ENCODE data around the gene KLHL30. TPM values are rescaled to one million over a fixed set of nuclear protein-coding genes. Genes with fewer than 3 reads are reported as not detected.

KLHL30 gene
- total RNA-seq, 1 donor from 2014 or later: 0.25 TPM

DNA sequence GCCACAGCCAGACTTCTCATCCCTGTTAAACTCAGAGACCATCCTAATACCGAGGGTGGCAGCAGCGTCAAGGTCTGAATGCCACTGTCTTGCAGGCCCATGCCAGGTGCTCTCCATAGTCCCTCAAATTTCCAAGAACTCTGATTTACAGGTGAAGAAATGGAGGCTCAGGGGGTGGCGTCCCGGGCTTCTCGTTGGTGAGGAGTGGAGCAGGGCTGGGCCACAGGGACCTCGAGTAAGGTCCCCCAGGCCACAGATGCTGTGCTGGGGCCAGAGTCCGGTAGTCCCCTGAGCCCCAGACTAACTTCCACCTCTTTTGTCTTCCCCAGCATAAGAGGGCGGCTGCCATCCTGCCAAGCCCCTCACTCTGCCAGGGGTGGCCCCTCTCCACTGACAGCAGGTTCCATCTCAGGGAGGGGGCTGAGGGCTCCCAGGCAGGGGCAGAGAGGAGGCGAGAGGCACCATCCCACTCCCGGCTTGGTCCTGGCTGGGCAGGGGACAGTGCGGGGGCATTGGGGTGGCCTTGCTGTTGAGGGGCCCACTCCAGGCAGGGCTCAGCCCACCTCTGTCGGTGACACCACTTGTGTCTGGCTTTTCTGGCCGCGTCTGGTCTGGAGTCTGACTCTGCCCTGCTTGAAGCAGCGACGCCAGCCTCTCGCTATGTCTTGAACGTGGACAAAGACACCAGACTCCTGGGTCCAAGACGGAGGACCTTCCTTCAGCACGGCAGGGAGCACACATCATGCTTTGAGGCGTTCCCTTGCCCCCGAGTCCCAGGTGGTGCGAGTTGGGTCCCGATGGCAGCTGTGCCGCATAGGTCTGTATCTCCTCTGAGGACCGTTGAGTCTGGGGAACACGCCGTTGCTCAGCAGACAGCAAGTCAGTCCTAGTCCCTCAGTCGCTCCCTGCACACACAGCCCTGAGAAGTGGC lies 15.9 kb upstream of the KLHL30 start:
- intact Hi-C loops (cut with DNase I): no loop called here
- Histone ChIP-seq H3K4me1 (peaks cover 6% of the 10 kb centered on the region), H3K27me3 (no peaks in the 10 kb centered on the region), H3K9me3 (no peaks in the 10 kb centered on the region), H3K27ac (no peak overlapping the region), H3K36me3 (no peaks in the 10 kb centered on the region), H3K4me3 (no peak overlapping the region)
- no peak for TF ChIP-seq POLR2A (IDR thresholded peaks at IDR 0.05)
- DNase-seq (ENCODE audit: extremely low spot score in 2 of 2): no peak

DNA sequence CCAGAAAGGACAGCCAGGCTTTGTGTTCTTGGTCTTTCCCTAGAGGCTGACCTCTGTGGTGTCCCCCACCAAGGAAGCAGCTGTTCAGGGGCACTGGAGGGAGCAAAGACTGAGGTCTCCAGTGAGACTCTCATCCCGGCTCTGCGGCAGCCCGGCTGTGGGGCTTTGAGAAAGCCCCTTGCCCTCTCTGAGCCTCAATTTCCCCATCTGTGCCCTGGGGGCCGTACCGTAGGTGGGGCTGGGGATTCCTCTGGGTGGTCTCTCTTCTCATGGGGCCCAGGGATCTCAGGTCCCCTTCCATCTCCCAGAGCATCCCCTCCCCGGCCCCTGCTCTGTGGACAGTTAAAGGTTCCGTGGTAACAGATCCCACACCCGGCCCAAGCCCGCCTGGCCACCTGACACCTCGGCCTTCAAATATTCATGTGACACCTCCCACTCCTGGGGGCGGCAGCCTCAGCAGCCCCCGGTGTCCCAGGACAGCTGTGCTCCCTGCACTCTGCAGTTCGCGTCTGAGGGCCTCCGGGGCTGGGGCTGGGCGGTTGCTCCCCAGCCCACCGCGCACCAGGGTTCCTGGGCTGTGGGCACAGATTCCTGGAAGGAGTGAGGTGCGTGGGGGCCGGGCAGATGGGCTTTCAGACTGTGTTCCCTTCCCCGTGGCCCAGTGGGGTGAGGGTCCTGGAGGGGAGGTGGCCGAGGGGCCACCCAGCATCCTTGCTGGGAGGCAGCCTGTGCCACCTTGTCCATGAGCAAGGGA lies 15.1 kb upstream of the KLHL30 start:
- Histone ChIP-seq H3K27ac (no peak overlapping the region), H3K36me3 (no peaks in the 10 kb centered on the region), H3K4me1 (peaks cover 6% of the 10 kb centered on the region), H3K4me3 (no peak overlapping the region), H3K9me3 (no peaks in the 10 kb centered on the region), H3K27me3 (no peaks in the 10 kb centered on the region)
- no peak for DNase-seq (ENCODE audit: extremely low spot score in 2 of 2)
- TF ChIP-seq, protein P1, sequence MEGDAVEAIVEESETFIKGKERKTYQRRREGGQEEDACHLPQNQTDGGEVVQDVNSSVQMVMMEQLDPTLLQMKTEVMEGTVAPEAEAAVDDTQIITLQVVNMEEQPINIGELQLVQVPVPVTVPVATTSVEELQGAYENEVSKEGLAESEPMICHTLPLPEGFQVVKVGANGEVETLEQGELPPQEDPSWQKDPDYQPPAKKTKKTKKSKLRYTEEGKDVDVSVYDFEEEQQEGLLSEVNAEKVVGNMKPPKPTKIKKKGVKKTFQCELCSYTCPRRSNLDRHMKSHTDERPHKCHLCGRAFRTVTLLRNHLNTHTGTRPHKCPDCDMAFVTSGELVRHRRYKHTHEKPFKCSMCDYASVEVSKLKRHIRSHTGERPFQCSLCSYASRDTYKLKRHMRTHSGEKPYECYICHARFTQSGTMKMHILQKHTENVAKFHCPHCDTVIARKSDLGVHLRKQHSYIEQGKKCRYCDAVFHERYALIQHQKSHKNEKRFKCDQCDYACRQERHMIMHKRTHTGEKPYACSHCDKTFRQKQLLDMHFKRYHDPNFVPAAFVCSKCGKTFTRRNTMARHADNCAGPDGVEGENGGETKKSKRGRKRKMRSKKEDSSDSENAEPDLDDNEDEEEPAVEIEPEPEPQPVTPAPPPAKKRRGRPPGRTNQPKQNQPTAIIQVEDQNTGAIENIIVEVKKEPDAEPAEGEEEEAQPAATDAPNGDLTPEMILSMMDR (IDR thresholded peaks at IDR 0.05): no peak
- no peak for TF ChIP-seq POLR2AphosphoS5 (IDR thresholded peaks at IDR 0.05; ENCODE audit: insufficient read depth in 1 of 2, low read depth in 1 of 2)
- TF ChIP-seq POLR2A (IDR thresholded peaks at IDR 0.05): no peak
- intact Hi-C loops (cut with DNase I): no loop called here

DNA sequence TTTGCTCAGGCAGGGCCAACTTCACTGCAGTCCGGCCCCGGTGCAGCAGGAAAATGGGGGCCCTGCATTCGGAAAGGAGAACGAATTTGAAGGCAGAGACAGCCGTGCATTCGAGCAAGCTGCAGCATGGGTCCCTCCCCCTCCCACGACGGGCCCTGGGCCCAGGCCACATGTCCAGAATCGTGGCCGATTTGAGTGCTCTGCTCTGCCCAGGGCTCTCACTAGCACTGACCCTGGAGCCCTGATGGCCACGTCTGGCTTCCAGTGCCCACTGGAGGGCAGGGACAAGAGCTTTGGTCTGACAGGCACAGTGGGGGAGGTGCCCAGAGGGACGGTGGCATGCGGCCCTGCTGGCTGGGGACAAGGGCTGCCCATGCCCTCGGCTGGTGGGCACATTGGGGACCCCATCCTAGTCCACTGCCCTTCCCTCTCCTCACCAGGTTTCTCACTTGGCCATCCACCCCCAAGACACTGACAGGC lies 14.4 kb upstream of the KLHL30 start:
- DNase-seq (ENCODE audit: extremely low spot score in 2 of 2): no peak
- intact Hi-C loops (cut with DNase I): no loop called here
- no peak overlapping the region for H3K4me3 ChIP-seq

DNA sequence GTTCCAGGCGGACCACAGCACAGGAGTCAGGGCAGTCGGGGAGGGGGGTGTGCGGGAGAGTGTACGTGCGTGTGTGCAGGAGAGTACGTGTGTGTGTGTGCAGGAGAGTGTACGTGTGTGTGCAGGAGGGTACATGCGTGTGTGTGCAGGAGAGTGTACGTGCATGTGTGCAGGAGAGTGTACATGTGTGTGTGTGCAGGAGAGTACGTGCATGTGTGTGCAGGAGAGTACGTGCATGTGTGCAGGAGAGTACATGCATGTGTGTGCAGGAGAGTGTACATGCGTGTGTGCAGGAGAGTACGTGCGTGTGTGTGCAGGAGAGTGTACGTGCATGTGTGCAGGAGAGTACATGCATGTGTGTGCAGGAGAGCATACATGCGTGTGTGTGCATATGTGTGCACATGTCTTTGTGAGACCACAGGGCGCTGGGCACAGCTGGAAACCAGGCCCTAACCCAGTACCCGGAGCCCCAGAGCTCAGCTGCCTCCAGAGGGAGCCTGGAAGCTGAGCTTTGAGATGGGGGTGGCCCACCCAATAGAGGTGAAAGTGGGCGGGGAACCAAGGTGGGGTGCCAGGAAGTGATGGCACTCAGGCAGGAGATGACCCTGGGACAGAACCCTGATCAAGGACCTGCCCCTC lies 13.9 kb upstream of the KLHL30 start:
- Histone ChIP-seq H3K27me3 (no peaks in the 10 kb centered on the region), H3K36me3 (no peaks in the 10 kb centered on the region), H3K4me1 (peaks cover 6% of the 10 kb centered on the region), H3K4me3 (no peak overlapping the region), H3K9me3 (no peaks in the 10 kb centered on the region), H3K27ac (no peak overlapping the region)
- DNase-seq (ENCODE audit: extremely low spot score in 2 of 2): no peak
- TF ChIP-seq POLR2A (IDR thresholded peaks at IDR 0.05): no peak
- TF ChIP-seq, protein P1 (IDR thresholded peaks at IDR 0.05): no peak
- TF ChIP-seq POLR2AphosphoS5 (IDR thresholded peaks at IDR 0.05; ENCODE audit: insufficient read depth in 1 of 2, low read depth in 1 of 2): no peak
- intact Hi-C loops (cut with DNase I): no loop called here

More for the DNA sequence above, 14.4 kb upstream of the KLHL30 start:
- Histone ChIP-seq H3K9me3 (no peaks in the 10 kb centered on the region), H3K27me3 (no peaks in the 10 kb centered on the region), H3K4me1 (peaks cover 6% of the 10 kb centered on the region), H3K27ac (no peak overlapping the region), H3K36me3 (no peaks in the 10 kb centered on the region)
- TF ChIP-seq, protein P1 (IDR thresholded peaks at IDR 0.05): no peak
- no peak for TF ChIP-seq POLR2A (IDR thresholded peaks at IDR 0.05)
- no peak for TF ChIP-seq POLR2AphosphoS5 (IDR thresholded peaks at IDR 0.05; ENCODE audit: insufficient read depth in 1 of 2, low read depth in 1 of 2)

DNA sequence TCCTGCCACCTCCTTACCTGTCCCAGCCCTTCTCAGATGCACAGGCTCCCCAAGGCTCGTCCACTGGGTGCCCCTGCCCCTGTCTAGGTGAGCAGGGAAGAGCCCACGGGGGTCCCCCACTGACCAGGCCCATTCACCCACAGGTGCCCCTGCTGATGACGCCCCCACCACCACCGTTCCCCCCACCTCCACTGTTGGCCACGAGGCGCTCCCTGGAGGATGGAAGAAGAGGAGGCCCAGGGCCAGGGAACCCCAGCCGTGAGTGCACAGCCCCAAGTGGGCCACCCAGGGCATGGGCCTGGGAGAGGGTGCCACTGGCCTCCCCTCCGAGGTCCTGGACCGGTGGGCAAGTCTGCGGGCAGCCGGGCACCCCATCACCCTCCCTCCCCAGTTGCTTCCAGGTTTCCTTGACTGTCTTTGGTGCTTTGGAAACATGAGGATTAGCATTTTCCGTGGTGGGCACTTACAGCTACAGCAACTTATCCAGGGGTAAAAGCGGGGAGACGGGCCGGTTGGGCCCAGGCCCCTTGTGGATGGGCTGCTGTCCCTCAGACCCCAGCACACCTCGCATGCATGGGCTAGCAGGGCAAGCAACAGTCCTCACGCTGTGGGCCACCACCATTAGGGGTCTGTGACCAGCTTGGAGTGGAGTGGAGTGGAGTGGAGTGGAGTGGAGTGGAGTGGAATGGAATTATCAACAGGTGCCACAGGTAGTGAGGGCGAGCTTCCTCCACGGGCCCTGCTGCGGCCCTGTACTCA lies 13.2 kb upstream of the KLHL30 start:
- no peak for TF ChIP-seq POLR2AphosphoS5 (IDR thresholded peaks at IDR 0.05; ENCODE audit: insufficient read depth in 1 of 2, low read depth in 1 of 2)
- TF ChIP-seq, protein P1 (IDR thresholded peaks at IDR 0.05): no peak
- no peak for TF ChIP-seq POLR2A (IDR thresholded peaks at IDR 0.05)
- Histone ChIP-seq H3K27me3 (no peaks in the 10 kb centered on the region), H3K27ac (no peak overlapping the region), H3K4me3 (no peak overlapping the region), H3K36me3 (no peaks in the 10 kb centered on the region), H3K4me1 (peaks cover 6% of the 10 kb centered on the region), H3K9me3 (no peaks in the 10 kb centered on the region)
- DNase-seq (ENCODE audit: extremely low spot score in 2 of 2): no peak
- intact Hi-C loops (cut with DNase I): no loop called here

Measured in vagina (tissue), 2 donors.